ENCODE results near the gene CIAPIN1.
"Not testable (repeated sequence)": the region's sequence is repeated elsewhere in the genome, so short reads cannot be mapped to it uniquely, and the experiment has no call there.

CIAPIN1 gene

GRCh38 chr16:57476546-57477410 is 29.6 kb upstream of the CIAPIN1 start:
- peak; percentile 7 for DNase-seq

DNA sequence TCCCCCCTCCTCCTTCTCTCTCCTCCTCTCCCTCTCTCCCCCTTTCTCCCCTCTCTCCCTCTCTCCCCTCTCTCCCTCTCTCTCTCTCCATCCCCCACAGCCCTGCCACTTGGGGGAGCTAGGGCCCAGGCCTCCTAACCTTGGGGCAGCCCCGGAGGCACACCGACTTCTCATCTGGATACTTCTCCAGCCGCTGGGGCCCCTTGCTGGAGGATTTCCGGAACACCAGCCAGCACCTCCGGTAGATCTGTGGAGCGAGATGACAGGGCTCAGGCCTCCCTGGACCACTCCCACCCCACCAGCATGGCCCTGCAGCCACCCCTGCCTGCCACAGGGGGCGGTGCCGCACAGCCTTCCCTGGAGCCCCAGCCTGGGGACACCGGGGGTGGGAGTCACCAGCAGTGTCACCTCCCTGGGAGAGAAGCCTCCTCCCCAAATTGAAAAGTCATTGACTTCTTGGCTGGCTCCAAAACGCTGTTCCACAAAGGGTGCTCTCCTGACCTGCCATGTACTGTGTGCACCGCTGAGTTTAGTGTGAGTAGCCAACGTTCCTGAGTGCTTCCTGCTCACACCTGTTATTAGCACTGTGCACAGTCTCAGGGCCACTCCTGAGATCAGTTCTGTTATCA is 28.6 kb upstream of the CIAPIN1 start:
- peak; percentile 39 for DNase-seq

DNA sequence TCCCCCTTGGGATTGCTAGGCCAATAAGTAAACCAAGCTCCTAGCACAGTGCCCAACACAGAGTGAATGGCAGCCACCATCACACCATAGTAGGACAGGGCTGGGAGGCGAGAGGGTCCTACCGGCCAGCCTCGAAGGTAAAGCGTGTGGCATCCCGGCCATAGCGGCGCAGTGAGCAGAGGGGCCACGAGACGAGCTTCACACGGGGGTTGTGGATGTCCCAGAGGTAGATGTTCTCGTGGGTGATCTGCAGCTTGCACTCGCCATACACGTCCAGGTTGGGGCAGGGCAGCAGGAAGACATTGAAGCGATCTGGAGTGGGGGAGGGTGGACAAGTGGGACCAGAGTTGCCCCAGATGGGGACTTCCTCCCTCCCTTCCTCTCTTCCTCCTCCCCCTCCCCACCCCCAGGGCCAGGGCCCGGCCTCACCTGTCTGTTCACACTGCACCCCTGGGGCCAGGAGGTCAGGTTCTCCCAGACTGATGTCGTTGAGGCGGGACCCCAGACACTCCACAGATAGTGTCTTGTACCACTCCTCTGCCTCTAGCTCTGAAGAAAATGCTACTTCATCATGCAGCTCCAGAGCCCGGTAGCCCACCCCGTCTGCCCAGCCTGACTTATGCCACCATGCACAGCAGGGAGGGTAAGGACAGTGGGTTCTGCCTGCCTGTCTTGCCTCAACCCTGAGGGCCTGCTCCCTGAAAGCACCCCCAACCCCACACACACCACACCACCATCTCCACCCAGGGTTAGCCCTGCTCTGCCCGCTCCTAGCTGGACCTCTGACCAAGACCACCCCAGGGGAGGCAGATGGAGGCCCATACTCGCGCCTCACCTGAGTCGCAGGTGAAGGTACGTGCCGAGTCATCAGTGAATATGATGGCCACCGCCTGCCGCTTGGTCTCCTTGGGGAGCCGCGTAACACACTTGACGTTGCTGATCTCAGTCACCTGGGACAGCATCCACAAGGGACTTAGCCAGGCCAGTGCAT is 27.8 kb upstream of the CIAPIN1 start:
- no peak for DNase-seq

DNA sequence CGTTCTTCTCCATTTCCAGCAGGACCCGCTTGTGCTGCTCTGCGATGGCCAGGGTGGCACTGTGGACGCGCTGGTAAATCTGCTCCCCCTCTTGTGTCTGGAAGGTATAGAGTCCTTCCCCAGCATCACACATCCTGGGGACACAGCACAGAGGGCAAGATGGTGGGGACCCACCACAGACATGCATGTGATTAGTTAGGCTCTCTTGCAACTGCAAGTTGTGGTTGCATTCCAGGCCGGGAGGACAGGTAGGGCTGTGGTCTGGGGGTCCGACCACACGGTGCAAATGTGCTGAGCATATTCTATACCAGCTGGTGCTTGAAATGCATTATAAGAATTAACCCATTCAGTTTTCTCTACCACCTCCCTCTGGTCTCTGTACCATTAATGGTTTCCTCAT is 26.7 kb upstream of the CIAPIN1 start:
- DNase-seq, result no peak

GRCh38 chr16:57473176-57473840 is 26.1 kb upstream of the CIAPIN1 start:
- no peak for DNase-seq

- DNase-seq, result no peak
Observed at GRCh38 chr16:57472665-57473060, 25.5 kb upstream of the CIAPIN1 start.

DNA sequence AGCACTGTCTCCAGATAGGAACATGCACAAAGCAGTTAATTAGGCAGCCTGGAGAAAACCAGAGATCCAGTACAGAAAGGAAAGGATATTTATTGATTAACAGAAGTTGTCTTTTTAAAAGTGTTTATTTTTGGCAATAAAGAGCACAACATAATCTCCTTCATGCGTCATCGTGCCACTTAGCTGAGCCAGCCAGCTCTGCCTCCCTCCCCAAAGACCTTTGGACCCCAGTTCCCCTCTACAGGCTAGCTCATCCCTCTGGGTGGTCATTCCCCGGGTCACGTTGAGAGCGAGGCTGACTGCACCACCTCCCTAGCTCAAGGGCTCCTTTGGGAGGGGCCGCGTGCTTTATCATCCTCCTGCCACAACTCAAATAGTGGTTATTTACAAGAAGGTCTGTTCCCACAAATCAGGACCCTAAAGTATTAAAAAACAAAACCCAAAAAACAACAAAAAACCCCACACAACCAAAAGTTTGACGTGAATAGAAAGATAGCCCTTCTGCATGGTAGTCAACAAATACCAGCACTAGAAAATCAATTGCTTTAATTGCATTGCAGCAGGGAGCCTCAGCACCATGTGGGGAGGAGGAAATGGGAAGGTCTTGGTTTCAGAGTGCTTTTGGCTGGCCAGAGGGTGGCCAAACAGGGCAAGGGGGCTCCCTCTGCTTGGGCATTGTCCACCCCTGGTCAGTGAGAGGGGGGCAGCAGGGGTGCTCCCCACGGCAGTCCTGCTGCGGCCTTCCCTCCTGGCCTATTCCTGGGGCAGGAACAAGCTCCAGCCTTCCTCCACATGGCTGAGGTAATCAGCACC is 24.9 kb upstream of the CIAPIN1 start:
- no peak for DNase-seq

DNA sequence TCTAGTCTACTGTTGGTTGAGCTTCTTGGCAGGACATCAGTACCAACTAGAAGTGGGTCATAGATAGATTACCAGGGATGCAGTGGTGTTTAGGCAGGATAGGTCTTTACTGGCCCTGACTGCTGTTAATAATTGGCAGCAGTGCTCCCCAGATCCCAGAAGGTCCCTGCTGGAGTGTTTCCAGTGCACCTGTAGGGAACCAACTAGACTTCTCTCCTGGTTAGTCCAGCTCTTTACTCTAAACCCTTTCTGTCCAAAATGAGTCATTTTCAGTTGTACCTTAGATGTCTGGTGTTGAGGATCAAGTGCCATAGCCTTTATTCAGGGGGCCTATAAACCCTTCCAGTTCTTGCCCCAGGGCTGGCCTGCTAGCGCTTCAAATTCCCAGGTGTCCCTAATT is 24.0 kb upstream of the CIAPIN1 start:
- DNase-seq, result no peak

- no peak for DNase-seq
Observed at GRCh38 chr16:57470711-57471110, 23.5 kb upstream of the CIAPIN1 start.

- DNase-seq, result no peak
Observed at GRCh38 chr16:57469917-57470470, 22.8 kb upstream of the CIAPIN1 start.

DNA sequence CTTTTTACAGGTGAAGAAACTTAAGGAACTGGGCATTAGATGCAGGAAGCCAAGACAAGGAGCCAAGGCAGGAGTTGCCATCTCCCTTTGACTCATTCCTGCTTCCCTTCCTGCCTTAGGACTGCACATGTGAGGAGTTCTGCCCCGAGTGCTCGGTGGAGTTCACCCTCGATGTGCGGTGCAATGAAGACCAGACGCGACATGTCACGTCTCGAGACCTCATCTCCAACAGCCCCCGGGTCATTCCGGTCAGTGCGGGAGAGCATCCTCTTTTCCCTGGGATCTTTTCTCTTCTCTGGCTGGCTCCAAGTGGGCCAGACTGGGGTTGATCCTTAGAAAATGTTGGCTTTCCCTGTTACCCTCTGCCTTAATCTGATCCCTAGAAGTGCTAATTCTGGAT is 21.9 kb upstream of the CIAPIN1 start:
- DNase-seq, result no peak

DNA sequence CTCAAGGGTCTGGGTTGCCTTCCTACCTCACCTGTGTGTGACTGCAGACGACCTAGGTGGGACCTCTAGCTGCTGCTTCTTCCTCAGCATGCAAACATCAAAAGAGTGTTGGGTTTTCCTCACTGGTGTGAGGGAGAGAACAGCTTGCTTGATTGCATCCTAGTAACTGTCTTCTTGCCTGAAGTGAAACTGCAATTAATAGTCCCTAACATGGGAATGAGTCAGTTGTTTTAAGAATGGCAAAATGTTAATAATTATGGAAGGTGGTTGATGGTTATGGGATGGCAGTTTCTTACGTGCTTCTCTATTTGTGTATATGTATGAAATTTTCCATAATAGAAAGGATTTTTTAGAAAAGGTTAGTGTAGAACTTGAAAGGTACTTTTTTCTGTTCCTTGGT is 21.2 kb upstream of the CIAPIN1 start:
- no peak for DNase-seq

GRCh38 chr16:57464523-57464922 is 17.3 kb upstream of the CIAPIN1 start:
- no peak for DNase-seq

- DNase-seq, result no peak
Observed at GRCh38 chr16:57462978-57463362, 15.8 kb upstream of the CIAPIN1 start.

DNA sequence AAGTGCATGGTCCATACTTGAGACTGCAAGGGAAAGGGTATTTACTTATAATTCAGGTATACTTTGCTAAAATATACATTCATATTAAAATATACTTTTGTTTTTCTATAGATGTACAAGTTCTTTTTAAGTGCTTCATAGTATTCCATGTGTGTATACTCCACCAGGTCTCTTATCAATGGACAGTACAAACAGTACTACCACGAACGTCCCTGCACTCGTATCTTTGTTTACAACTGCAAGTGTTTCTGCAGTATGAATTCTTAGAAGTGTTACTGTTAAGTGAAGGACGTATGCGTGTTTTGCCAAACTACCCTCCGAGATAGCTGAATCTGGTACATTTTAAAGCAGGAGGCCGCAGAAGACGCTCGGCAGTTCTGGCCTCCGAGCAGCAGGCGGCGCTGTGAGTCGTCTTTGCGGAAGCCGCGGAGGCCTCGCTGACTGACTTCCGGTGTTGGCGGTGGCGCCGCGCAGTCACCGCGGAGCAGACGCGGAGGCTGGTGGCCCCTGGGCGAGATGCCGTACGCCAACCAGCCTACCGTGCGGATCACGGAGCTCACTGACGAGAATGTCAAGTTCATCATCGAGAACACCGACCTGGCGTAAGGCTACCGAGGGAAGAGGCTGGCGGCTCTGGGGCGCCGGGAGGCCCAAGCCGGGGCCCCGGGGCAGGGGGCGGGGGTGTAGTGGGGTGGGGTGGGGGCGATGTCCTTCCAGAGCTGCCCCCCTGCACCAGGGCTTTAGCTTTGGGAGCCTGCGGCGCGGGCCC is 15.2 kb upstream of the CIAPIN1 start, which contains the start of gene POLR2C:
TSS of gene POLR2C (plus strand) at position 471 of the 769 bp plus-strand sequence. CDS start at position 517, 46 bp downstream.
- DNase-seq, result peak; percentile 79

DNA sequence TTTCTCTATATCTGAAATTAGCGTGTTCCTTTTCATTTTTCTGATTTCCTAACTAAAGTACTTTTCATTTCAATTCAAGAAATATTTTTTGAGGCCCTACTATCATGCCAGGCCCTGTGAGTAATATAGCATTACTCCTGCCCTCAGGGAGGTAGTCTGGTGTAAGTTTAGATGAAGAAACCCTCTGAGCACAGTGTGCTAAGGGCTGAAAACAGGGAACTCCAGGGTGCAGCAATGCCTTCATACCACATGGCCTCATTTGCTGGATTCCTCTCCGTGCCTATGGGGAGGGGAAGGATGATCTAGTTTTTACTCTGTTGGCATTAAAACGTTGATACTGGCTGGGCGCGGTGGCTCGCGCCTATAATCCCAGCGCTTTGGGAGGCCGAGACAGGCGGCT is 4.8 kb upstream of the CIAPIN1 start:
- no peak for DNase-seq

GRCh38 chr16:57446531-57447185 is 527 bp downstream of the CIAPIN1 start:
- DNase-seq, result peak; percentile 9

GRCh38 chr16:57445510-57445909 is 1.7 kb downstream of the CIAPIN1 start:
- DNase-seq, result no peak

- DNase-seq, result no peak
Observed at GRCh38 chr16:57444711-57445110, 2.5 kb downstream of the CIAPIN1 start.

GRCh38 chr16:57440551-57440950 is 6.6 kb downstream of the CIAPIN1 start:
- not testable (repeated sequence) for DNase-seq
